Ascending aorta (tissue), 2 donors: ENCODE data around the gene PPP1R1B. TPM values are rescaled to one million over a fixed set of nuclear protein-coding genes. Genes with fewer than 3 reads are reported as not detected.

Source experiments
- DNase-seq, 2 donors: peaks; one replicate each; pipeline ENCODE4 v3.0.0-alpha.2; 2019; ENCODE audit warnings: low spot score in 2 of 2
- H3K27ac ChIP-seq, 2 donors: fragments of 200-600 bp; sonication (generic); one replicate each; pipeline ENCODE4 v1.5.1; 2016 to 2017; ENCODE audit warnings: mild to moderate bottlenecking in 1 of 2
- H3K27me3 ChIP-seq: fragments of 200-600 bp; sonication (generic); one replicate; pipeline ENCODE4 v1.5.1; 2017
- H3K36me3 ChIP-seq, 2 donors: fragments of 200-600 bp; sonication (generic); one replicate each; pipeline ENCODE4 v1.5.1; 2016
- H3K4me1 ChIP-seq, 2 donors: fragments of 200-600 bp; sonication (generic); one replicate each; pipeline ENCODE4 v1.5.1; 2016 to 2017; ENCODE audit warnings: mild to moderate bottlenecking in 1 of 2
- H3K4me3 ChIP-seq, 2 donors: fragments of 200-600 bp; sonication (generic); one replicate each; pipeline ENCODE4 v1.5.1; 2016 to 2017; ENCODE audit warnings: mild to moderate bottlenecking in 1 of 2
- H3K9me3 ChIP-seq, 2 donors: fragments of 200-600 bp; sonication (generic); one replicate each; pipeline ENCODE4 v1.5.1; 2016
- intact Hi-C: fragments of 100-400 bp; cut with DNase I; formaldehyde crosslinking; loops from one replicate; pipeline ENCODE4 v1.15.1; 2023
- total RNA-seq: library from RNA; depleted of rRNA; stranded (reverse); fragments of >200 nt; gene quantifications from one replicate; pipeline ENCODE4 v1.1.0, GENCODE V29; 2016
- TF ChIP-seq, protein P1 (sequence below), 3 experiments: fragments of 200-600 bp in 2 of 3; fragments of 450-650 bp in 1 of 3; sonication (generic) in 2 of 3; IDR thresholded peaks; one replicate each; pipeline ENCODE4 v1.5.1; 2016 to 2019; ENCODE audit warnings: antibody characterized with exemption in 3 of 3, mild to moderate bottlenecking in 1 of 3, moderate library complexity in 1 of 3

The PPP1R1B gene
- total RNA-seq, 1 donor from 2014 or later: 2.4 TPM

- no peak overlapping the region for H3K4me3 ChIP-seq
- H3K27me3 ChIP-seq: peaks cover 15% of the 10 kb centered on the region
- no peak overlapping the region for H3K27ac ChIP-seq
- H3K9me3 ChIP-seq: no peaks in the 10 kb centered on the region
- TF ChIP-seq, protein P1, sequence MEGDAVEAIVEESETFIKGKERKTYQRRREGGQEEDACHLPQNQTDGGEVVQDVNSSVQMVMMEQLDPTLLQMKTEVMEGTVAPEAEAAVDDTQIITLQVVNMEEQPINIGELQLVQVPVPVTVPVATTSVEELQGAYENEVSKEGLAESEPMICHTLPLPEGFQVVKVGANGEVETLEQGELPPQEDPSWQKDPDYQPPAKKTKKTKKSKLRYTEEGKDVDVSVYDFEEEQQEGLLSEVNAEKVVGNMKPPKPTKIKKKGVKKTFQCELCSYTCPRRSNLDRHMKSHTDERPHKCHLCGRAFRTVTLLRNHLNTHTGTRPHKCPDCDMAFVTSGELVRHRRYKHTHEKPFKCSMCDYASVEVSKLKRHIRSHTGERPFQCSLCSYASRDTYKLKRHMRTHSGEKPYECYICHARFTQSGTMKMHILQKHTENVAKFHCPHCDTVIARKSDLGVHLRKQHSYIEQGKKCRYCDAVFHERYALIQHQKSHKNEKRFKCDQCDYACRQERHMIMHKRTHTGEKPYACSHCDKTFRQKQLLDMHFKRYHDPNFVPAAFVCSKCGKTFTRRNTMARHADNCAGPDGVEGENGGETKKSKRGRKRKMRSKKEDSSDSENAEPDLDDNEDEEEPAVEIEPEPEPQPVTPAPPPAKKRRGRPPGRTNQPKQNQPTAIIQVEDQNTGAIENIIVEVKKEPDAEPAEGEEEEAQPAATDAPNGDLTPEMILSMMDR (IDR thresholded peaks at IDR 0.05): no peak
- H3K36me3 ChIP-seq: no peaks in the 10 kb centered on the region
- DNase-seq: no peak
- intact Hi-C loops: no loop called here
- H3K4me1 ChIP-seq: no peaks in the 10 kb centered on the region
Observed at GRCh38 chr17:39612291-39612894, 14.4 kb upstream of the PPP1R1B start.

DNA sequence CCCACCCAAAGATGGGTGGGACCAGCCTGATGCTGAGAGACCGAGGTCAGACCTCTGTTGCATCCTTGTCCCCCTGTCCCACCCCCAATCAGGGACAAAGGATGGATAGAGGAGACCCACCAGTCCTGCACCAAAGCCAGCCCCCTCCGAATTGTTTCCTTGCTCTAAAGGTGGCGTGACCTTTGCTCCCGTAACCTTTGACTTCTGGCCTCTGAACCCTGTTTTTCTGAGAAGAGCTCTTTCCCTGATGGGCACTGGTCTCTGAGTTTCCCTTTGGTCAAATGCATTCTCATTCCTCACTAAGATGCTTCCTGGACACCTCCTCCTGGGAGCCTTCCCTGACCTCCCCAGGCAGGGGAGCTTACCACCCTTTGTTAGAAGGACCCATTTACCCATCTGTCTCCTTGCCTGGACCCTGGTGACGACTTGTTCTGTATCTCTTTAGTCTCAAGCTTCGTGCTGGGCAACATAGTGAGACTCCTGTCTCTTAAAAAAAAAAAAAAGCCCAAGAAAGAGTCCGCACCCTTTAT, 13.8 kb upstream of the PPP1R1B start:
- peaks cover 9% of the 10 kb centered on the region for H3K27me3 ChIP-seq
- intact Hi-C loops: no loop called here
- TF ChIP-seq, protein P1 (IDR thresholded peaks at IDR 0.05): no peak

DNA sequence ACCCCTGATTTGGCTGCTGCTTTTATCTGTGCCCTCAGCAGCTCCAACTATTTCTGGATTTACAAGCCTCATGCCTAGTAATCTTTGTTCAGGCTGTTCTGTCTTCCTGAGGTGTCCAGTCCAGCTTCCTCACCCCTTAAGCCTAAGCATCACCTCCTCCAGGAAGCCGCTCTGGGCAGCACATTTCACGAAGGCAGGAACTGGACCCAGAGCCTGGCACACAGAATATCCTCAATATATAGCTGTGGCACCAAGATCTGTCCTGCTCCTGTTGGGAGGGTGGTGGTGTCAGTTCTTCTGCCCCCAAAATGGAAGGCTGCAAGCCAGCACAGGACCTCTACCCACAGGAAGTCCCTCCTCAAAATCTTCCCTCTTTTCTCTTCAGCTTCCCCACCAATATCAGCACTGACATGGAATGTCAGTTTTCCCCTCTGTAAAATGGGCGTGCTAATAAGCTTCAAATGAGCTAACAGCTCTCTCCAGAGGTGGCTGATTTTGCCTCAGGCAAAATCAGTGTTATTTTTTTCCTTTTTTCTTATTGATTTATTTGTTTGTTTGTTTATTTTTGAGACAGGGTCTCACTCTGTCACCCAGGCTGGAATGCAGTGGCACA, 12.1 kb upstream of the PPP1R1B start:
- Histone ChIP-seq H3K27ac (no peak overlapping the region), H3K4me3 (no peak overlapping the region), H3K4me1 (no peaks in the 10 kb centered on the region), H3K9me3 (no peaks in the 10 kb centered on the region), H3K27me3 (no peaks in the 10 kb centered on the region), H3K36me3 (no peaks in the 10 kb centered on the region)
- no peak for DNase-seq
- TF ChIP-seq, protein P1 (IDR thresholded peaks at IDR 0.05): no peak
- intact Hi-C loops: no loop called here

More for the DNA sequence above, 13.8 kb upstream of the PPP1R1B start:
- Histone ChIP-seq H3K9me3 (no peaks in the 10 kb centered on the region), H3K4me1 (no peaks in the 10 kb centered on the region), H3K27ac (no peak overlapping the region), H3K36me3 (no peaks in the 10 kb centered on the region), H3K4me3 (no peak overlapping the region)
- DNase-seq: no peak

- DNase-seq: no peak
- intact Hi-C loops: no loop called here
- H3K27me3 ChIP-seq: no peaks in the 10 kb centered on the region
- no peak overlapping the region for H3K27ac ChIP-seq
- TF ChIP-seq, protein P1 (IDR thresholded peaks at IDR 0.05): no peak
- no peaks in the 10 kb centered on the region for H3K36me3 ChIP-seq
- H3K9me3 ChIP-seq: no peaks in the 10 kb centered on the region
- no peak overlapping the region for H3K4me3 ChIP-seq
- no peaks in the 10 kb centered on the region for H3K4me1 ChIP-seq
Observed at GRCh38 chr17:39615434-39615833, 11.3 kb upstream of the PPP1R1B start.

DNA sequence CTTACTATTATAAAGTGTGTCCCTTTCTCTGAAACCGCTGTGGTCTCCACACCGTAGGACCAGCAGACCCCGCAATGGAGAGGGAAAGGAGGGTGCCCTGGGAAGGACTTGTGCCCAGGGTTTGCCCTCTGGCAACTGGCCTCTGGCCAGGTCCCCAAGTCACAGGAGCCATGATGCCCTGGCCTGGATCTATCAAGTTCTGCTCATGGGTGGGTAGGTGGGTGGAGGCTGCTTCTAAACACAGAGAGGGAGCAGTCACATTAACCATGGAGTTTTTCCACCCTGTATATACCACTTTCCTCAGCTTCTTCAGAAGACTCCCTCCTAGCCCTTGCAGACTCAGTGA, 9.7 kb upstream of the PPP1R1B start:
- Histone ChIP-seq H3K4me3 (peak overlapping the region; percentile 70 to 79), H3K36me3 (no peaks in the 10 kb centered on the region), H3K4me1 (no peaks in the 10 kb centered on the region), H3K27ac (no peak overlapping the region), H3K9me3 (no peaks in the 10 kb centered on the region), H3K27me3 (no peaks in the 10 kb centered on the region)
- TF ChIP-seq, protein P1 (IDR thresholded peaks at IDR 0.05): no peak
- intact Hi-C loops: no loop called here
- no peak for DNase-seq
